Fibroblast of skin of right biceps (primary cell): ENCODE measurements around the gene DMRT1.
"Not testable (repeated sequence)": the region's sequence is repeated elsewhere in the genome, so short reads cannot be mapped to it uniquely, and the experiment has no call there.

ENCODE experiments used
- DNase-seq: peaks from one replicate; pipeline ENCODE4 v3.0.0-alpha.2; 2013

The DMRT1 gene

DNA sequence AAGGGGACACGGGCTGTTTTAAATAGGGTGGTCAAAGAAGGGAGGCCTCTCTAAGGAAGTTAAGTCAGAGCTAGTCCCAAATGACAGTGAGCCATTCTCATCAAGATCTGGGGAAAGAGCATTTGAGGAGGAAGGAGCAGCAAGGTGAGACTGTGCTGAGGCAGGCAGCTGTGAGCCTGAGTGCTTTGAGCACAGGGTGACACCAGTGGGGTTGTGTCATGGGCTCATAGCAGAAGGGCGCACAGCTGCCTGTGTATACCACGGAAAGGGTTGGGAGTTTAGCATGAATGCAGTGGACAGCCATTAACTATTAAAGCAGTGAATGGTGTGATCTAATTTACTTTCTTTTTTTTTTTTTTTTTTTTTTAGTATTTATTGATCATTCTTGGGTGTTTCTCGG lies 19.2 kb downstream of the DMRT1 start:
- no peak for DNase-seq

DNA sequence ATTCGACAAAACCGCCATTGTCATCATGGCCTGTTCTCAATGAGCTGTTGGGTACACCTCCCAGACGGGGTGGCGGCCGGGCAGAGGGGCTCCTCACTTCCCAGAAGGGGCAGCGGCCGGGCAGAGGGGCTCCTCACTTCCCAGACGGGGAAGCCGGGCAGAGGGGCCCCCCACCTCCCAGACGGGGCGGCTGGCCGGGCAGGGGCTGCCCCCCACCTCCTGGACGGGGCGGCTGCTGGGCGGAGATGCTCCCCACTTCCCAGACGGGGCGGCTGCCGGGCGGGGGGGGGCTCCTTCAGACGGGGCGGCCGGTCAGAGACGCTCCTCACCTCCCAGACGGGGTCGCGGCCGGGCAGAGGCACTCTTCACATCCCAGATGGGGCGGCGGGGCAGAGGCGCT lies 20.0 kb downstream of the DMRT1 start:
- not testable (repeated sequence) for DNase-seq

DNA sequence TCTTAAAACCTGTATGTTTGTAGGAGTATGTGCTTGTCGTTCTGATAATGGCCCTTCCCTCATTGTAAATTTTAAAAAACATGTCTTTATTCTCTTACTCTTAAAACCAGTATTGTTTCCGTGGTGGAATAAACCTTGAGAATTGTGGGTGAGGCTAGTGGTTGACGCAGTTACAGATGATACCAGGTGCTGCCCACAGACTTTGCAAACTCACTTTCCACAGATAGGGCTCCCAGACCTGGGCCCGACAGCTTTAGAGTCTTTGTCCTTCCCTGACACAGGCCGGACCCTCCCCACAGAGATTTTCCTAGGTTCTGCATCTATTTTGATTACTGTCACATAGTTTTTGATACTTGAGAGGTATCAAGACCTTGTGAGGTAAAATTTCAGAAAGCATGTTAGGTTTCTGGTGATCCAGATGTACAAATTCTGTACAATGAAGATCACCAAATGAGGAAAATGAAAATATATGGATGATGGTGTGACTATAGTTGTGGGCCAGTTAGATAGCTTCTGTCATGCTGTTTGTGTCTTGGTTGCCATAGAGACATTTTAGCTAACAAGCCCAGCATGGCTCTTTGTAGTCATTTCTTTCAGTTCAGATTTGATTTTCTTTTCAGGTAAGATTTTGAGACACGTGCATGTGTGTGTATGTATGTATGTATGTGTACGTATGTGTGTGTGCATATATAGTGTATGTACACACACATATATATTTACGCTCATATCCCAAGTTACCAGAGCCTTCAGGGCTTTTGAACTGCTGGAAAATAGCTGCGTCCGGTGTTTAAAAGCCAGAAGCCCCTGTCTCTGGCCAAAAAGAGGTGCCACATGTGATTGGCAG lies 33.8 kb downstream of the DMRT1 start:
- no peak for DNase-seq

GRCh38 chr9:876425-876824 lies 34.9 kb downstream of the DMRT1 start:
- DNase-seq, result no peak

GRCh38 chr9:878239-878638 lies 36.7 kb downstream of the DMRT1 start:
- no peak for DNase-seq

GRCh38 chr9:880725-881124 lies 39.2 kb downstream of the DMRT1 start:
- no peak for DNase-seq

- no peak for DNase-seq
Measured at GRCh38 chr9:882416-882924, 41.0 kb downstream of the DMRT1 start.

GRCh38 chr9:883011-883410 lies 41.5 kb downstream of the DMRT1 start:
- DNase-seq, result no peak

DNA sequence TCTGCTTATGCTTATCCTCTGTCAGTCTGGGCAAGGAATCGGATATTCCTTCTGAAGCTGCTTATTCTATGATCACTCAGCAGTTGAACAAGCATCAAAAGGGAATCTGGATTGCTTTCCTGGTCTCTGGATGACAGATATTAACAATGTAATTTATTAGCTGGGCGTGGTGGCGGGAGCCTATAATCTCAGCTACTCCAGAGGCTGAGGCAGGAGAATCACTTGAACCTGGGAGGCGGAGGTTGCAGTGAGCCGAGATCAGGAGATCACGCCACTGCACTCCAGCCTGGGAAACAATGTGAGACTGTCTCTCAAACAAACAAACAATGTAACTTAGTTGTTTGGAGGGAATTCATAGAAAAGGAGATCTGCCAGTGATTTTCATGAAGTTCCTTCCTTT lies 45.4 kb downstream of the DMRT1 start:
- no peak for DNase-seq

DNA sequence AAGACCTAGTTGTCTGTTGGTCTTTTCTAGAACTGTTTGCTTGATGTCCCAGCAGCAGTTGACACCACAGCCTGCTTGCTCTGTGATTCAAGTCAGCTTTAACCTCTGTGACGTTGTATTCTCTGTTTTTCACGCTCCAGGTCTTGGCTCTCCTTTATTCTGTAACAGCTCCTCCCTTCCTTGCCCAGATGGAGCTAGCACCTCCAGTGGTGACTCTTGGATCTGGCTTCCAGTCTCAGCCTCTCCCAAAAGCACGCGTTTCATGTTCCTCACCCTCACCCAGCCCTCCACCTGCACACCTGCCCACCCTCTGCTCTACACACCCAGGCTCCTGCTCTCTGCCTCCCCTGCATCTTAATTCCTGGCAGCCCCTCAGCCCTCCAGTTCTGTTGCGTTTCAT lies 50.6 kb downstream of the DMRT1 start:
- no peak for DNase-seq

DNA sequence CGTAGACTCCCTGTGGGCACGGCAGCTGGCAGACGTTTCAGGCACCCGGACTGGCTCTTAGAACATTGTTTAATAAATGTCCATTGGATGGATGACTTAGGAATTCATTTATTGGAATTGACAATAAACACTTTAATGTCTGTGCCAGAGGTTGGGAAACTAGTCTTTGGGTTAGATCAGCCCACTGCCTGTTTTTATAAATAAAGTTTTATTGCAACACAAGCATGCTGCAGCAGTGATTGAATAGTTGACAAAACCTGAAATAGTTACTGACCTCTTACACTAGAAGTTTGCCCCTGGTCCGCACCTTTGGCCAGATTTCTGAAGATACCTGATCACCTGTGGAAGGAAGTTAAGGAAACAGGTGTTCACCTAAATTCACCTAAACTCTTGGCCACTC lies 51.6 kb downstream of the DMRT1 start:
- DNase-seq, result no peak

DNA sequence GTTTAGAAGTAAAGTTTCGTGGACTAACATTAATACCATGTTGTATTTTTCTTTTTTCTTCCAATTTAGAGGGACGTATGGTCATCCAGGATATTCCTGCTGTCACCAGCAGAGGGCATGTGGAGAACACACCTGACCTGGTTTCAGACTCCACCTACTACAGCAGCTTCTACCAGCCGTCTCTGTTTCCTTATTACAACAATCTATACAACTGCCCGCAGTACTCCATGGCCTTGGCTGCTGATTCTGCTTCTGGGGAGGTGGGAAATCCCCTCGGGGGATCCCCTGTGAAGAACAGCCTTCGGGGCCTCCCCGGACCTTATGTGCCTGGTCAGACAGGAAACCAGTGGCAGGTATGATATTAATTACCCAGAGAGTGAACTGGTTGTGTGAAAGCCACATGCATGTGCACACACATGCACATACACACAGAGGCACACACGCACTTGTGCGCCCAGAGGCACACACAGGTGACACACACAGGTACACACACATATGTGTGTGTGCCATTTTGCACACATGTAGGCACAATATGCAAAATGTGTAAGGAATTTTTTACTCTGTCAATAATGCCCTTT lies 52.4 kb downstream of the DMRT1 start:
- peak; percentile 41 for DNase-seq

DNA sequence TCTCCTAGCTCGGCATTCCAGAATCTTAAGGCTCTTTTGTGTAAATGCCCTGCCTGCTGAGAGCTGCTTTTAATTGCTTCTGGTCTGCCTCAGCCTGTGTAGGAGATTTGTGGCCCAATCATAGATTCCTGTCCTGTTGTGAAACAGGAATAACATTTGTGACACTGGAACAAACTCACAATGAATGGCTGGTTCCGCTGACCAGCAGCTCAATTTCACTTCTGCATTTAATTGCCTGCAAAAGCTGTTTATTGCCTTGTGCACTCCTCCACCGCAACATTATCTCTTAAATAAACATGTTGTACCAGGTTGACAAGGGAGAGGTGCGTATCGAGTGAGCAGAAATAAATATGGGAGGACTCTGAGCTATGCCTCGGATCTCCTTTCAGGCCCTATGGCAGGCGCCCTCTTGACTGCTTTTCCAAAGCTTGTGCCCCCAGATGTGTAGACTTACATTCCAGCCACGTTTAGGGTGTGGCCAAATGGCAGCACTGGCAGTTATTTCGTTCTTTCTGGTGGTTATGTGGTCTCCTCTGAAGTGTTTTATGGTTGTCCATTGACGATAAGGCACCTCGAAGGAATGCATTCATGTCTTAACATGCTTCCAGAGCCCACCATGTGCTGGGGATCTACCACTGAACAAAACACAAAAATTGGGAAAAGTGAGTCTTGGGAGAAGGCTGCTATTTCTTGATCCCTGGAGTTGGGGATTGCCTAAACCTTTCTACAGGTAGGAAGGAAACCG lies 58.1 kb downstream of the DMRT1 start:
- no peak for DNase-seq

DNA sequence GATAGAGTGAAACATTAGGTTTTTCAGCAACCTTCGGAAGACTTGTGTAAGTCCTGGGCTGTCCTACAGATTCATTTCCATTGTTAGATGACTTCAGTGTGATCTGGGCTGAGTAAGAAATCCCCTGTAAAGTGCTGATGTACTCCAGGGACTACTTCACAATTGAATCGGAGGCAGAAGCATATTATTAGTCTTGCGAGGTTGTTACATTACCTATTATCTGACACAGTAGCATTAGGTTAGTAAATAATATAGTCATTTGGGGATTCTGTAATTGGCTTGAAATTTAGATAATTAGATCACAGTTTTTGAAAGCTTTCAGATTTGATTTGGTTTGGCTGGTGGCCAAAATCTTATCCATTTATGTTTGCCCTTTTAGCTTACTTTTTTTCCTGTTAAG lies 62.4 kb downstream of the DMRT1 start:
- no peak for DNase-seq

- DNase-seq, result no peak
Measured at GRCh38 chr9:905906-906305, 64.4 kb downstream of the DMRT1 start.

GRCh38 chr9:908536-909205 lies 67.2 kb downstream of the DMRT1 start:
- no peak for DNase-seq

GRCh38 chr9:911005-911404 lies 69.5 kb downstream of the DMRT1 start:
- DNase-seq, result no peak

- DNase-seq, result no peak
Measured at GRCh38 chr9:912776-913175, 71.3 kb downstream of the DMRT1 start.

- not testable (repeated sequence) for DNase-seq
Measured at GRCh38 chr9:913526-913925, 72.0 kb downstream of the DMRT1 start.

DNA sequence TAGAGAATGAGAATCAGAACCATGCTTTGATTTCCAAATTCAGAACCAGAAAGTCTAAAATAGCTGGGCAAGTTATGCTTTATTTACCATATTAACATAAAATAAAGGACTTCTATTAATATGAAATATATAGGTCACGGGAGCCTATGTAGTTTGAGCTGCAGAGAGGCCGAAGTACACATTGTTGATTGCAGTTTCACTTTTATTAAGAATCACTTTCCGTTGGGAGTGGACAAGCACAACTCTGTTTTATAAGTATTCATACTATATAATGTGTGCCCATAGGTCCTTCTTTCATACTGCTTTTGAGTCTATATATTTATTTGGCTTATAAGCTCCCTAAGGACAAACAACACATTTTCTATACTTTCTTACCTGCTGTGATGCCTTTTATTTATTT lies 76.2 kb downstream of the DMRT1 start:
- DNase-seq, result no peak

- DNase-seq, result no peak
Measured at GRCh38 chr9:920927-921326, 79.4 kb downstream of the DMRT1 start.

GRCh38 chr9:922171-922570 lies 80.7 kb downstream of the DMRT1 start:
- DNase-seq, result no peak

DNA sequence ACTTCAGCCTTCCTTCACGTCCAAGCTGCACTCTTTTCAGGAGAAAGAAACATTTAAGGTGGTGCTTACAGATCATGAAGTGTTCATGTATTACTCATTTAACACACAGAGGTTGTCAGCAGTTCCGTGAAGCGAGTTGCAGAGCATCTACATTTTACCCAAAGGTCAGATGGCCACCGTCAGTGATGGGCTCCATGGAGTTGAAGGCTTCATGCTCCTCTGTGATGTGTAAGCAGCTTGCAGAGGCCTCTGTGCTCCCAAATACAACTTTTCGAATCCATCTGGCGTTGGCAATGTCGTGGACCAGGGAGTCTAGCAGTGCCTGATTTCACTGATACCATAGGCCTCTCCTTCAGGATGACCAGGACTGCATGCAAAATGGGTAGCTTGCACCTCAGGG lies 81.2 kb downstream of the DMRT1 start:
- DNase-seq, result no peak
